Measurements from ENCODE around the gene SETX.
A peak's percentile ranks its signal among the peaks of the same experiment; 100 is the strongest.

SETX gene

GRCh38 chr9:132268725-132269352 lies 85.9 kb downstream of the SETX start:
- no peak overlapping the region for H3K4me3 ChIP-seq (ENCODE audit: low read depth in 1 of 2, low read length in 1 of 2)
- no peak overlapping the region for H3K27ac ChIP-seq
- H3K27me3 ChIP-seq = no peaks in the 10 kb centered on the region
- peaks cover 99% of the 10 kb centered on the region for H3K36me3 ChIP-seq
- peaks cover 4% of the 10 kb centered on the region for H3K9me3 ChIP-seq
- TF ChIP-seq CTCF (IDR thresholded peaks at IDR 0.05) = peak; percentile 61
- H3K4me1 ChIP-seq (ENCODE audit: control insufficient read depth in 1 of 2, insufficient read depth in 1 of 2, low read depth in 1 of 2, low read length in 1 of 2) = no peaks in the 10 kb centered on the region

GRCh38 chr9:132267660-132268059 lies 87.1 kb downstream of the SETX start:
- TF ChIP-seq CTCF (IDR thresholded peaks at IDR 0.05) = no peak
- Histone ChIP-seq H3K4me1 (ENCODE audit: control insufficient read depth in 1 of 2, insufficient read depth in 1 of 2, low read depth in 1 of 2, low read length in 1 of 2) (no peaks in the 10 kb centered on the region), H3K27me3 (no peaks in the 10 kb centered on the region), H3K4me3 (ENCODE audit: low read depth in 1 of 2, low read length in 1 of 2) (no peak overlapping the region), H3K9me3 (peaks cover 4% of the 10 kb centered on the region), H3K27ac (no peak overlapping the region), H3K36me3 (peaks cover 99% of the 10 kb centered on the region)

GRCh38 chr9:132266017-132266416 lies 88.8 kb downstream of the SETX start:
- no peak for TF ChIP-seq CTCF (IDR thresholded peaks at IDR 0.05)
- H3K36me3 ChIP-seq = peaks cover 99% of the 10 kb centered on the region

GRCh38 chr9:132260846-132261245 lies 93.9 kb downstream of the SETX start:
- Histone ChIP-seq H3K36me3 (peaks cover 51% of the 10 kb centered on the region), H3K4me3 (ENCODE audit: low read depth in 1 of 2, low read length in 1 of 2) (no peak overlapping the region), H3K27me3 (no peaks in the 10 kb centered on the region), H3K27ac (no peak overlapping the region), H3K4me1 (ENCODE audit: control insufficient read depth in 1 of 2, insufficient read depth in 1 of 2, low read depth in 1 of 2, low read length in 1 of 2) (peaks cover 5 to 6% of the 10 kb centered on the region in 2 experiments), H3K9me3 (no peaks in the 10 kb centered on the region)
- TF ChIP-seq CTCF (IDR thresholded peaks at IDR 0.05) = no peak

More at GRCh38 chr9:132266017-132266416, 88.8 kb downstream of the SETX start:
- Histone ChIP-seq H3K9me3 (peaks cover 4% of the 10 kb centered on the region), H3K27ac (no peak overlapping the region), H3K4me3 (ENCODE audit: low read depth in 1 of 2, low read length in 1 of 2) (no peak overlapping the region), H3K4me1 (ENCODE audit: control insufficient read depth in 1 of 2, insufficient read depth in 1 of 2, low read depth in 1 of 2, low read length in 1 of 2) (no peaks in the 10 kb centered on the region), H3K27me3 (no peaks in the 10 kb centered on the region)

GRCh38 chr9:132250324-132251262 lies 104.2 kb downstream of the SETX start:
- Histone ChIP-seq H3K27ac (no peak overlapping the region), H3K4me1 (ENCODE audit: control insufficient read depth in 1 of 2, insufficient read depth in 1 of 2, low read depth in 1 of 2, low read length in 1 of 2) (no peaks in the 10 kb centered on the region), H3K27me3 (peaks cover 42% of the 10 kb centered on the region), H3K9me3 (no peaks in the 10 kb centered on the region), H3K4me3 (ENCODE audit: low read depth in 1 of 2, low read length in 1 of 2) (no peak overlapping the region), H3K36me3 (no peaks in the 10 kb centered on the region)
- no peak for TF ChIP-seq CTCF (IDR thresholded peaks at IDR 0.05)
